Dendritic cell treated with granulocyte-macrophage colony-stimulating factor and Interleukin-4, amounts not matched to agents 40 ng/mL and 50 ng/mL, for 4 days (primary cell): ENCODE data around the gene GINS2.

Source experiments
- H3K27ac Mint-ChIP-seq: one replicate; pipeline ENCODE4 v1.8.0; 2022; ENCODE audit warnings: mild to moderate bottlenecking, mixed read lengths
- H3K27me3 Mint-ChIP-seq: one replicate; pipeline ENCODE4 v1.8.0; 2022; ENCODE audit warnings: mild to moderate bottlenecking, mixed read lengths
- H3K36me3 Mint-ChIP-seq: one replicate; pipeline ENCODE4 v1.8.0; 2022; ENCODE audit warnings: low read depth, mixed read lengths
- H3K4me1 Mint-ChIP-seq: one replicate; pipeline ENCODE4 v1.8.0; 2022; ENCODE audit warnings: low read depth, mixed read lengths
- H3K4me3 Mint-ChIP-seq: one replicate; pipeline ENCODE4 v1.8.0; 2022; ENCODE audit warnings: mild to moderate bottlenecking, moderate library complexity, mixed read lengths
- H3K9me3 Mint-ChIP-seq: one replicate; pipeline ENCODE4 v1.8.0; 2022; ENCODE audit warnings: mixed read lengths
- intact Hi-C: fragments of 100-400 bp; cut with micrococcal nuclease; formaldehyde crosslinking; loops from one replicate; pipeline ENCODE4 v1.15.0; 2022

The GINS2 gene

GRCh38 chr16:85655216-85656129 lies 33.3 kb downstream of the GINS2 start:
- intact Hi-C loops, result no loop called here
- H3K27ac Mint-ChIP-seq, result no peak overlapping the region
- H3K27me3 Mint-ChIP-seq, result no peaks in the 10 kb centered on the region
- H3K4me1 Mint-ChIP-seq, result peaks cover 24% of the 10 kb centered on the region
- H3K4me3 Mint-ChIP-seq, result no peak overlapping the region
- peaks cover 97% of the 10 kb centered on the region for H3K36me3 Mint-ChIP-seq
- H3K9me3 Mint-ChIP-seq, result no peaks in the 10 kb centered on the region

GRCh38 chr16:85654251-85655095 lies 34.3 kb downstream of the GINS2 start:
- Mint-ChIP-seq H3K4me1 (peaks cover 24% of the 10 kb centered on the region), H3K36me3 (peaks cover 97% of the 10 kb centered on the region), H3K27me3 (no peaks in the 10 kb centered on the region), H3K4me3 (no peak overlapping the region), H3K9me3 (no peaks in the 10 kb centered on the region), H3K27ac (no peak overlapping the region)
- intact Hi-C loops, result no loop called here

GRCh38 chr16:85653290-85653891 lies 35.4 kb downstream of the GINS2 start:
- Mint-ChIP-seq H3K27me3 (no peaks in the 10 kb centered on the region), H3K36me3 (peaks cover 97% of the 10 kb centered on the region), H3K4me1 (peaks cover 24% of the 10 kb centered on the region), H3K4me3 (no peak overlapping the region), H3K27ac (no peak overlapping the region), H3K9me3 (no peaks in the 10 kb centered on the region)
- intact Hi-C loops, result no loop called here

- Mint-ChIP-seq H3K4me3 (no peak overlapping the region), H3K4me1 (peaks cover 24% of the 10 kb centered on the region), H3K36me3 (peaks cover 97% of the 10 kb centered on the region), H3K9me3 (no peaks in the 10 kb centered on the region), H3K27ac (peak overlapping the region; percentile 31), H3K27me3 (no peaks in the 10 kb centered on the region)
- intact Hi-C loops, result no loop called here
These were observed 36.1 kb downstream of the GINS2 start for GRCh38 chr16:85652431-85653221.

- peaks cover 97% of the 10 kb centered on the region for H3K36me3 Mint-ChIP-seq
- H3K4me1 Mint-ChIP-seq, result peaks cover 24% of the 10 kb centered on the region
- peak overlapping the region; percentile 31 for H3K27ac Mint-ChIP-seq
- H3K4me3 Mint-ChIP-seq, result no peak overlapping the region
- no peaks in the 10 kb centered on the region for H3K9me3 Mint-ChIP-seq
- no peaks in the 10 kb centered on the region for H3K27me3 Mint-ChIP-seq
- intact Hi-C loops, result no loop called here
These were observed 36.9 kb downstream of the GINS2 start for GRCh38 chr16:85651629-85652430.

GRCh38 chr16:85650844-85651628 lies 37.7 kb downstream of the GINS2 start:
- Mint-ChIP-seq H3K36me3 (peaks cover 97% of the 10 kb centered on the region), H3K9me3 (no peaks in the 10 kb centered on the region), H3K27ac (no peak overlapping the region), H3K27me3 (no peaks in the 10 kb centered on the region), H3K4me3 (no peak overlapping the region), H3K4me1 (peaks cover 27% of the 10 kb centered on the region)
- intact Hi-C loops, result no loop called here

- Mint-ChIP-seq H3K9me3 (no peaks in the 10 kb centered on the region), H3K27me3 (no peaks in the 10 kb centered on the region), H3K36me3 (peaks cover 97% of the 10 kb centered on the region), H3K4me1 (peaks cover 31% of the 10 kb centered on the region), H3K27ac (no peak overlapping the region), H3K4me3 (no peak overlapping the region)
- intact Hi-C loops, result no loop called here
These were observed 38.5 kb downstream of the GINS2 start for GRCh38 chr16:85650135-85650843.

GRCh38 chr16:85649411-85650134 lies 39.2 kb downstream of the GINS2 start:
- H3K4me3 Mint-ChIP-seq, result no peak overlapping the region
- intact Hi-C loops, result no loop called here
- H3K4me1 Mint-ChIP-seq, result peaks cover 38% of the 10 kb centered on the region
- no peaks in the 10 kb centered on the region for H3K27me3 Mint-ChIP-seq
- no peak overlapping the region for H3K27ac Mint-ChIP-seq
- H3K36me3 Mint-ChIP-seq, result peaks cover 97% of the 10 kb centered on the region
- no peaks in the 10 kb centered on the region for H3K9me3 Mint-ChIP-seq

GRCh38 chr16:85648805-85649204 lies 39.9 kb downstream of the GINS2 start:
- Mint-ChIP-seq H3K4me1 (peaks cover 43% of the 10 kb centered on the region), H3K4me3 (no peak overlapping the region), H3K27me3 (no peaks in the 10 kb centered on the region), H3K36me3 (peaks cover 97% of the 10 kb centered on the region), H3K9me3 (no peaks in the 10 kb centered on the region), H3K27ac (no peak overlapping the region)
- intact Hi-C loops, result no loop called here

- Mint-ChIP-seq H3K27me3 (no peaks in the 10 kb centered on the region), H3K9me3 (no peaks in the 10 kb centered on the region), H3K36me3 (peaks cover 91% of the 10 kb centered on the region), H3K4me1 (peaks cover 44% of the 10 kb centered on the region), H3K27ac (no peak overlapping the region), H3K4me3 (no peak overlapping the region)
- intact Hi-C loops, result no loop called here
These were observed 40.6 kb downstream of the GINS2 start for GRCh38 chr16:85648070-85648714.

- Mint-ChIP-seq H3K4me3 (no peak overlapping the region), H3K4me1 (peaks cover 47% of the 10 kb centered on the region), H3K27me3 (no peaks in the 10 kb centered on the region), H3K27ac (no peak overlapping the region), H3K9me3 (no peaks in the 10 kb centered on the region), H3K36me3 (peaks cover 82% of the 10 kb centered on the region)
- intact Hi-C loops, result no loop called here
These were observed 41.8 kb downstream of the GINS2 start for GRCh38 chr16:85646976-85647375.
